ENCODE measurements around the gene SSBP3. TPM values are rescaled to one million over a fixed set of nuclear protein-coding genes. Genes with fewer than 3 reads are reported as not detected.
A peak's percentile ranks its signal among the peaks of the same experiment; 100 is the strongest.

SSBP3 gene
- total RNA-seq, 2 experiments from 2014 or later = 16.5 to 44.9 TPM

DNA sequence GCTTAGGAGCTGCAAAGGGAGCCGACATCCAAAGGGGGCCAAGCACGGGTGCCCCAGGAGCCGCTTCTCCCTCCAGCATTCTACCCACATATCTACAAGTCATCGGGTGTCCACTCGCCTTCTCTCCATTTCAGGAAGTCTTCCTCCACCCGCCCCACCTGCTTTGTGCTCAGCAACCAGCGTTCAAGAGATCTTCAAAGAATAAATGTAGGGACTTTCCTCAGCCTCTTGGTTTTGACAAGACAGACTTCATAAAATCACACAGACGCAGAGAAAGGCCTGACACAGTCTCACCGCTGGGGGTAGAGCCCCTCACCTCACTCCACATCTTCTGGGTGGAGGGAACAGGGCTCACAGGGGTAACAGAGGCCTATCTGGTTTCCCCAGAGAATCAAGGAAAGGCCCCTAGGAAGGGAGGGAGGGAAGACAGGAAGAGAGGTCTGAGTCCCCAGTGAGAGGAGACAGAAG, 49.5 kb downstream of the SSBP3 start:
- peaks cover 39% of the 10 kb centered on the region for H3K4me1 ChIP-seq (ENCODE audit: insufficient read depth, low read length, poor library complexity, severe bottlenecking)
- no peak overlapping the region for H3K27ac ChIP-seq (ENCODE audit: low read depth, low read length, poor library complexity, severe bottlenecking)
- POLR2A ChIA-PET = no interaction called here
- H3K9me2 ChIP-seq (ENCODE audit: insufficient read depth, low read length) = no peaks in the 10 kb centered on the region
- peaks cover 19% of the 10 kb centered on the region; the same call in 1 of the 2 replicates for H3K36me3 ChIP-seq (ENCODE audit: insufficient read depth, low read length)
- peak; percentile 23 for DNase-seq (ENCODE audit: low spot score)
- no TSS peak for BruUV-seq (replicated peaks)
- no peak overlapping the region for H3K4me3 ChIP-seq (ENCODE audit: low read depth, low read length, poor library complexity, severe bottlenecking)
- peak overlapping the region; percentile 37; the same call in 1 of the 2 replicates for H3K4me2 ChIP-seq (ENCODE audit: low read length)
- no peak overlapping the region for H2AFZ ChIP-seq (ENCODE audit: low read length)
- H3K79me2 ChIP-seq (ENCODE audit: insufficient read depth, low read depth, low read length) = peaks cover 2% of the 10 kb centered on the region; the same call in 1 of the 2 replicates
- intact Hi-C loops (cut with micrococcal nuclease; ENCODE audit: unreplicated experiment) = no loop called here
- no peak for TF ChIP-seq EZH2phosphoT487 (IDR thresholded peaks at IDR 0.05; ENCODE audit: borderline replicate concordance, low read depth, low read length)
- TF ChIP-seq, protein P1, sequence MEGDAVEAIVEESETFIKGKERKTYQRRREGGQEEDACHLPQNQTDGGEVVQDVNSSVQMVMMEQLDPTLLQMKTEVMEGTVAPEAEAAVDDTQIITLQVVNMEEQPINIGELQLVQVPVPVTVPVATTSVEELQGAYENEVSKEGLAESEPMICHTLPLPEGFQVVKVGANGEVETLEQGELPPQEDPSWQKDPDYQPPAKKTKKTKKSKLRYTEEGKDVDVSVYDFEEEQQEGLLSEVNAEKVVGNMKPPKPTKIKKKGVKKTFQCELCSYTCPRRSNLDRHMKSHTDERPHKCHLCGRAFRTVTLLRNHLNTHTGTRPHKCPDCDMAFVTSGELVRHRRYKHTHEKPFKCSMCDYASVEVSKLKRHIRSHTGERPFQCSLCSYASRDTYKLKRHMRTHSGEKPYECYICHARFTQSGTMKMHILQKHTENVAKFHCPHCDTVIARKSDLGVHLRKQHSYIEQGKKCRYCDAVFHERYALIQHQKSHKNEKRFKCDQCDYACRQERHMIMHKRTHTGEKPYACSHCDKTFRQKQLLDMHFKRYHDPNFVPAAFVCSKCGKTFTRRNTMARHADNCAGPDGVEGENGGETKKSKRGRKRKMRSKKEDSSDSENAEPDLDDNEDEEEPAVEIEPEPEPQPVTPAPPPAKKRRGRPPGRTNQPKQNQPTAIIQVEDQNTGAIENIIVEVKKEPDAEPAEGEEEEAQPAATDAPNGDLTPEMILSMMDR (conservative IDR thresholded peaks at IDR 0.05; ENCODE audit: low read length) = 0 out of 2 replicates have a peak, but pooled peaks have one; percentile 20
- CTCF ChIA-PET (ENCODE audit: unreplicated experiment) = interaction anchor here (0.7 kb wide), 1 partner anchor 49 kb away, joined by 3 read pairs; the partner anchor contains the start of gene SSBP3
- no peaks in the 10 kb centered on the region for H3K9me3 ChIP-seq (ENCODE audit: low read length)
- 0 out of 2 replicates have a peak, but pooled peaks cover 3% of the 10 kb centered on the region for H4K20me1 ChIP-seq (ENCODE audit: insufficient read depth, low read length)

DNA sequence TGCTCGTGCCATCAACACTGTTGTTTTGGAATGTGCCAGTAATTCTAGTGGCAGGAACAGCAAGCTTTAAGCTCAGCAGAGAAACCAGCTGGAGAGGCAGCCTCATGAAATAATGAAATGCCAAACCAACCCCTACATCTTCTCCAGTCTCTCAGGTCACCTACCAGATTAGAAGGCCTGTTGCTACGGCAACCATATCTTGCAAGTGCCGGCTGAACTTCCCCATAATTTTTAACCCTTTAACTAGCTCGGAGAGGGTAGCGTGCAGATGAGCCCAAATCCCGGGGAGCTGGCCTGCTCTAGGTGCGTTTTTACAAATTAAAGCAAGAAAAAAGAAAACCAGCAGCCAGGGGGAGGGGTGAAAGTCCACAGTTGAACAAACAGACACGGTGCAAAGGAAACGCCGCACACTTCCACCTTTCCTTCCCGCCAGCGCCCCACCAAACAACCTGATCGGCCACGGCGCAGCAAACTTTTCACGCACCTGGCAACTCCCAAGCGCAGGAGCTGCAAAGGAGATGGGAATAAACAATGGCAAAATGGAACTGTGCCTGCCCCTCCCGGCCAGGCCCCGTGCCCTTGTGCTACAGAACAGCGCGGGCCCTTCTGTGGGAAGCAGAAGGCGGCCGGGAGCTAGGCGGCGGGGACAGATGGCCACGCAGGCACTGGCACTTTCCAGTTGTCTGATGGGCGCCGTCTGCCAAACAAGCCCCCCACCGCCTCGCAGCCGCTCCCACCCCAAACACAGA, 50.1 kb downstream of the SSBP3 start:
- Histone ChIP-seq H3K79me2 (ENCODE audit: insufficient read depth, low read depth, low read length) (no peaks in the 10 kb centered on the region), H4K20me1 (ENCODE audit: insufficient read depth, low read length) (no peaks in the 10 kb centered on the region), H2AFZ (ENCODE audit: low read length) (no peak overlapping the region), H3K36me3 (ENCODE audit: insufficient read depth, low read length) (peaks cover 19% of the 10 kb centered on the region; the same call in 1 of the 2 replicates), H3K4me3 (ENCODE audit: low read depth, low read length, poor library complexity, severe bottlenecking) (no peak overlapping the region), H3K4me2 (ENCODE audit: low read length) (peak overlapping the region; percentile 37), H3K9me2 (ENCODE audit: insufficient read depth, low read length) (no peaks in the 10 kb centered on the region), H3K4me1 (ENCODE audit: insufficient read depth, low read length, poor library complexity, severe bottlenecking) (peaks cover 33% of the 10 kb centered on the region), H3K27ac (ENCODE audit: low read depth, low read length, poor library complexity, severe bottlenecking) (no peak overlapping the region), H3K9me3 (ENCODE audit: low read length) (no peaks in the 10 kb centered on the region)
- BruUV-seq (replicated peaks) = no TSS peak
- POLR2A ChIA-PET = no interaction called here
- peak; percentile 61 for DNase-seq (ENCODE audit: low spot score)
- no peak for TF ChIP-seq EZH2phosphoT487 (IDR thresholded peaks at IDR 0.05; ENCODE audit: borderline replicate concordance, low read depth, low read length)
- TF ChIP-seq, protein P1 (conservative IDR thresholded peaks at IDR 0.05; ENCODE audit: low read length) = no peak
- CTCF ChIA-PET (ENCODE audit: unreplicated experiment) = no interaction called here
- intact Hi-C loops (cut with micrococcal nuclease; ENCODE audit: unreplicated experiment) = no loop called here

DNA sequence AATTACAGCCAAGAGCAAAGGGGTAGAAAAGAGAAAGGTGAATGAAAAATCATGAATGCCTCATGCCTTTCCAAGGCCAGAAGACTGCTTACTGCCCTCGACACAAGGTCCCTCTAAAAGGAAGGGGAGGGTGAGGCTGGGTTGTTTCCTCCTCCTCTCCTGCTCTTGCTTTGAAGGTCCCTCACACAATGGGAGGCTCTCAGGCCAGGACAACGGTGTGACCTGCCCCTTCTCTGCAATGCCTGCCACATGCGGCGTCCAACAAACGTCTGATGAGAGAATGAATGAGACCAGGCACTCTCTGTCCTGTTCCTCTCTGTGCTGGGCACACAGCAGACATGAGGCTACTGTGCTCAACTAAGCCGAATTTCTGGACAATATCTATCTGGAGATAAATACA, 51.3 kb downstream of the SSBP3 start:
- TF ChIP-seq, protein P1 (conservative IDR thresholded peaks at IDR 0.05; ENCODE audit: low read length) = no peak
- no peak for TF ChIP-seq EZH2phosphoT487 (IDR thresholded peaks at IDR 0.05; ENCODE audit: borderline replicate concordance, low read depth, low read length)
- POLR2A ChIA-PET = no interaction called here
- intact Hi-C loops (cut with micrococcal nuclease; ENCODE audit: unreplicated experiment) = no loop called here
- CTCF ChIA-PET (ENCODE audit: unreplicated experiment) = no interaction called here
- no peaks in the 10 kb centered on the region for H3K9me3 ChIP-seq (ENCODE audit: low read length)
- no peak overlapping the region for H2AFZ ChIP-seq (ENCODE audit: low read length)
- H4K20me1 ChIP-seq (ENCODE audit: insufficient read depth, low read length) = no peaks in the 10 kb centered on the region
- peaks cover 19% of the 10 kb centered on the region; the same call in 1 of the 2 replicates for H3K36me3 ChIP-seq (ENCODE audit: insufficient read depth, low read length)
- H3K9me2 ChIP-seq (ENCODE audit: insufficient read depth, low read length) = no peaks in the 10 kb centered on the region
- peaks cover 22% of the 10 kb centered on the region for H3K4me1 ChIP-seq (ENCODE audit: insufficient read depth, low read length, poor library complexity, severe bottlenecking)
- H3K4me3 ChIP-seq (ENCODE audit: low read depth, low read length, poor library complexity, severe bottlenecking) = no peak overlapping the region
- DNase-seq (ENCODE audit: low spot score) = no peak
- H3K27ac ChIP-seq (ENCODE audit: low read depth, low read length, poor library complexity, severe bottlenecking) = no peak overlapping the region
- no peaks in the 10 kb centered on the region for H3K79me2 ChIP-seq (ENCODE audit: insufficient read depth, low read depth, low read length)
- BruUV-seq (replicated peaks) = no TSS peak
- no peak overlapping the region for H3K4me2 ChIP-seq (ENCODE audit: low read length)
